WERI-Rb-1 (cell line): ENCODE data around the gene CATSPER4.

Experiments
- DNase-seq: peaks from one replicate; pipeline ENCODE4 v3.0.0-alpha.2; 2020
- H3K27ac ChIP-seq: fragments of 250-450 bp; sonication (Bioruptor Pico); 2 replicates; pipeline ENCODE4 v1.5.1; 2020; ENCODE audit warnings: mild to moderate bottlenecking, moderate library complexity
- H3K27me3 ChIP-seq: fragments of 250-450 bp; sonication (Bioruptor Pico); 2 replicates; pipeline ENCODE4 v1.5.1; 2021; ENCODE audit warnings: mild to moderate bottlenecking, low read depth, moderate library complexity; ENCODE audit not compliant: insufficient read depth, severe bottlenecking
- H3K36me3 ChIP-seq: fragments of 250-450 bp; sonication (Bioruptor Pico); 2 replicates; pipeline ENCODE4 v1.5.1; 2020; ENCODE audit warnings: mild to moderate bottlenecking, moderate library complexity
- H3K4me3 ChIP-seq: 2 replicates; pipeline ENCODE4 v1.5.1; 2011; ENCODE audit warnings: low read depth, mild to moderate bottlenecking, control low read depth, low read length
- H3K9me3 ChIP-seq: fragments of 250-450 bp; sonication (Bioruptor Pico); 2 replicates; pipeline ENCODE4 v1.5.1; 2021; ENCODE audit warnings: mild to moderate bottlenecking, moderate library complexity; ENCODE audit not compliant: severe bottlenecking
- TF ChIP-seq, protein P1 (sequence below): IDR thresholded peaks from 2 replicates; pipeline ENCODE4 v1.5.1; 2011; ENCODE audit warnings: low read depth, mild to moderate bottlenecking, control low read depth, inconsistent platforms, low read length

Gene CATSPER4

DNA sequence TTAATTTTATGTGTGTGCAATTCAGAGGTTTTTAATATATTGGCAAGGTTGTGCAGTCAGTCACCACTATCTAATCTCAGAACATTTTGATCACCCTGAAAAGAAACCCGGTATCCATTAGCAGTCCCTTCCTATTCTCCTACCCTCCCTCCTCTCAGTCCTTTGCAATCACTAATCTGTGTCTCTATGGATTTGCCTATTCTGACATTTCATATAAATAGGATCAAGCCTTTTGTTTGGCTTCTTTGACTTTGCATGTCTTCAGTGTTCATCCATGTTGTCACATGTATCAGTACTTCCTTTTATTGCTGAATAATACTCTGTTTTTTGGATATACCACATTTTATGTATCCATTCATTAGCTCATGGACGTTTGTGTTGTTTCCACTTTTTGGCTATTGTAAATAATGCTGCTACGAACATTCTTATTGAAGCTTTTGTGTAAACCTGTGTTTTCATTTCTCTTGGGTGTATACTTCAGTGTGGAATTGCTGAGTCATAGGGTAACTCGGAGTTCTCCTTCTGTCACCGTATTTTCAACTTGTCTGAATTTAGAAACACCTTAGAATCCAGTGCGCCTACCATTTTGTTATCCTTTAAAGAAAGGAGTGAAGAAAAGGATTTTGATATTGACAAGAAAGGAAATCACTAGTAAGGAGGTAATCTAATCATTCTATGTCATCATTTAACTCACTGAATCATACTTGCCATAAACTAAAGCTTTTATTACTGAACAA, 47.0 kb downstream of the CATSPER4 start:
- no peaks in the 10 kb centered on the region for H3K27me3 ChIP-seq
- no peak for DNase-seq
- no peak overlapping the region for H3K27ac ChIP-seq
- H3K36me3 ChIP-seq: peaks cover 53% of the 10 kb centered on the region
- TF ChIP-seq, protein P1, sequence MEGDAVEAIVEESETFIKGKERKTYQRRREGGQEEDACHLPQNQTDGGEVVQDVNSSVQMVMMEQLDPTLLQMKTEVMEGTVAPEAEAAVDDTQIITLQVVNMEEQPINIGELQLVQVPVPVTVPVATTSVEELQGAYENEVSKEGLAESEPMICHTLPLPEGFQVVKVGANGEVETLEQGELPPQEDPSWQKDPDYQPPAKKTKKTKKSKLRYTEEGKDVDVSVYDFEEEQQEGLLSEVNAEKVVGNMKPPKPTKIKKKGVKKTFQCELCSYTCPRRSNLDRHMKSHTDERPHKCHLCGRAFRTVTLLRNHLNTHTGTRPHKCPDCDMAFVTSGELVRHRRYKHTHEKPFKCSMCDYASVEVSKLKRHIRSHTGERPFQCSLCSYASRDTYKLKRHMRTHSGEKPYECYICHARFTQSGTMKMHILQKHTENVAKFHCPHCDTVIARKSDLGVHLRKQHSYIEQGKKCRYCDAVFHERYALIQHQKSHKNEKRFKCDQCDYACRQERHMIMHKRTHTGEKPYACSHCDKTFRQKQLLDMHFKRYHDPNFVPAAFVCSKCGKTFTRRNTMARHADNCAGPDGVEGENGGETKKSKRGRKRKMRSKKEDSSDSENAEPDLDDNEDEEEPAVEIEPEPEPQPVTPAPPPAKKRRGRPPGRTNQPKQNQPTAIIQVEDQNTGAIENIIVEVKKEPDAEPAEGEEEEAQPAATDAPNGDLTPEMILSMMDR: no peak
- no peaks in the 10 kb centered on the region for H3K9me3 ChIP-seq
- no peak overlapping the region for H3K4me3 ChIP-seq

DNA sequence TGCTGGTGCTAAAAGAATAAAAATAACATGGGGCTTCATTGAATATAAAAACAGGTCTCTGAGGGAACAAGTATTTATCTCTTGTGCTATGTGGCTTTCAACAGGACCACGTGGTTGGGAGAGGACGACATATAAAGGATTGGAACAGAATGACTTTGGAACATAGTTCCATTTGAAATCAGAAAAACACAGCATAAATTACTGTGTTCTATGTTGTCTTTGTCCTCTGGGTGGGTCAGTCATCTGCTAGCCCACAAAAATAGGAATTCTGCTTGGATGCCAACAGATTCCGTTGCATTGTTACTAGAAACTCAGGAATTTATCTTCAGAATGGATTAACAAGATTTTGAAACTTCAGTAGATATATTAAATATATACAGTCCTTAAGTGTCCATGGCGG, 49.5 kb downstream of the CATSPER4 start:
- H3K36me3 ChIP-seq: peaks cover 71% of the 10 kb centered on the region

More for the DNA sequence above, 49.5 kb downstream of the CATSPER4 start:
- no peak overlapping the region for H3K27ac ChIP-seq
- H3K27me3 ChIP-seq: no peaks in the 10 kb centered on the region
- no peak for DNase-seq
- no peak overlapping the region for H3K4me3 ChIP-seq
- no peaks in the 10 kb centered on the region for H3K9me3 ChIP-seq
- TF ChIP-seq, protein P1: no peak
